GM12875 (cell line): Measurements from ENCODE around the gene NUP107.

Experiments
- H3K4me3 ChIP-seq: one replicate; pipeline ENCODE4 v1.5.1; 2011; ENCODE audit warnings: low read depth, low read length, control low read depth
- TF ChIP-seq, protein P1 (sequence below): IDR thresholded peaks from 2 replicates; pipeline ENCODE4 v1.5.1; 2011; ENCODE audit warnings: low read depth, mild to moderate bottlenecking, control low read depth, inconsistent platforms, low read length, moderate library complexity, borderline replicate concordance; ENCODE audit not compliant: insufficient read depth

The NUP107 gene

DNA sequence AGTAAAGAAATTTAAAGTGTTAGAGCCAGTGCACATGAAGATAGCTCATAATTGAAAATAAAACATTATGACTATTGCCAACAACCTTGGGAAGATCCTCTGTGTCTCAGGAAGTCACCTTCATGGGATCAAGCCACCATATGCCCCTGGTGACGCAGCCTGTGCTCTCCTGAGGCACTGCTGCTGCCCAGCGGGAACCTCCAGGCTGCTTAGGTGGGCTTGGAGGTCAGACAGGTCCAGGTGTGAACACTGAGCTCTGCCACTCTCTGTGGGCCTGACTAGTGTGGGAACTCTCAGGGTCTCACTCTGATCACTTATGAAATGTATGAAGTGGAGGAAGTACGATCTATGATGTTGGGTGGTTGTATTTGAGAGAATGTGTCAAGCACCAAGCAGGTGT is 75.9 kb downstream of the NUP107 start:
- no peak overlapping the region for H3K4me3 ChIP-seq
- TF ChIP-seq, protein P1, sequence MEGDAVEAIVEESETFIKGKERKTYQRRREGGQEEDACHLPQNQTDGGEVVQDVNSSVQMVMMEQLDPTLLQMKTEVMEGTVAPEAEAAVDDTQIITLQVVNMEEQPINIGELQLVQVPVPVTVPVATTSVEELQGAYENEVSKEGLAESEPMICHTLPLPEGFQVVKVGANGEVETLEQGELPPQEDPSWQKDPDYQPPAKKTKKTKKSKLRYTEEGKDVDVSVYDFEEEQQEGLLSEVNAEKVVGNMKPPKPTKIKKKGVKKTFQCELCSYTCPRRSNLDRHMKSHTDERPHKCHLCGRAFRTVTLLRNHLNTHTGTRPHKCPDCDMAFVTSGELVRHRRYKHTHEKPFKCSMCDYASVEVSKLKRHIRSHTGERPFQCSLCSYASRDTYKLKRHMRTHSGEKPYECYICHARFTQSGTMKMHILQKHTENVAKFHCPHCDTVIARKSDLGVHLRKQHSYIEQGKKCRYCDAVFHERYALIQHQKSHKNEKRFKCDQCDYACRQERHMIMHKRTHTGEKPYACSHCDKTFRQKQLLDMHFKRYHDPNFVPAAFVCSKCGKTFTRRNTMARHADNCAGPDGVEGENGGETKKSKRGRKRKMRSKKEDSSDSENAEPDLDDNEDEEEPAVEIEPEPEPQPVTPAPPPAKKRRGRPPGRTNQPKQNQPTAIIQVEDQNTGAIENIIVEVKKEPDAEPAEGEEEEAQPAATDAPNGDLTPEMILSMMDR = no peak

DNA sequence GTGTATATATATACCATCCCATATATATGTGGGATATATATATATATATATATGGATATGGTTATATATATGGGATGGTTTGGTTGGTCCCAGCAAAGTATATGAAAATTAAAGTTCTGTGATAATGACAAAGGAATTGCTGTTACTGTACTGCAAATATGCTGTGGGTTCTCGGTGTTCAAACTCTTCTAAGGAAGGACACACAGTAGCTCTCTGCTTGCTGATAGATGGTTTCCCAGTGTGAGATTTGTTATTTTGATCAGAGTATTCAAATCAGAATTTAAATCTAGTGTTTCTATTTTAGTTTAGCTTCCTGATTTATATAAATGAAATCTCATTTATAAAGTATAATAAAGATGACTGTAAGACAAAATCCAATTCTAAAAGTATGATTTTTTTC is 78.9 kb downstream of the NUP107 start:
- H3K4me3 ChIP-seq = no peak overlapping the region
- TF ChIP-seq, protein P1 = no peak

DNA sequence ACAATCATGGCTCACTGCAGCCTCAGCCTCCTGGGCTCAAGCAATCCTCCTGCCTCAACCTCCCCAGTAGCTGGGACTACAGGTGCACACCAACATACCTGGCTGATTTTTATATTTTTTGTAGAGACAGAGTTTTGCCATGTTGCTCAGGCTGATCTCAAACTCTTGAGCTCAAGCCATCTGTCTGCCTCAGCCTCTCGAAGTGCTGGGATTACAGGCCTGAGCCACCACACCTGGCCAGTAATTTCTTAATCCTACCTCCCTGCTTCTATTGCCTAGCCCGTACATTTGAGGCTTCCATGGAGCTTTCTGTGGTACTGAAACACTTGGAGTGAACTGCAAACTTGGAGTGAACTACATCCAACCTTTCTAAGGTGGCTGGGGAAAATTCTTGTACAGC is 79.9 kb downstream of the NUP107 start:
- TF ChIP-seq, protein P1 = no peak
- H3K4me3 ChIP-seq = no peak overlapping the region

DNA sequence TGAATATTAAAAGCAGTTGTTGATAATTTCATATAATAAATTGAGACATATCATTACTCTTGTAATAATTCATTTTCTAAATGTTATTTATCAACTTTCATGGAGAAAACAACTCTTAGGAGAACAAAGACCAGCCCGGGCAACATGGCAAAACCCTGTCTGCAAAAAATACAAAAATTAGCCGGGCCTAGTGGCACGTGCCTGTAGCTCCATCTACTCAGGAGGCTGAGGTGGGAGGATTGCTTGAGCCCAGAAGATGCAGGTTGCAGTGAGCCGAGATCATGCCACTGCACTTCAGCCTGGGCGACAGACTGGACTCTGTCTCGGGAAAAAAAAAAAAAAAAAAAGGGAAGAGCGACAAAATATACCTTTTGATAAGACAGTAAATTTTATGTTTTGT is 80.4 kb downstream of the NUP107 start:
- no peak overlapping the region for H3K4me3 ChIP-seq
- TF ChIP-seq, protein P1 = no peak

DNA sequence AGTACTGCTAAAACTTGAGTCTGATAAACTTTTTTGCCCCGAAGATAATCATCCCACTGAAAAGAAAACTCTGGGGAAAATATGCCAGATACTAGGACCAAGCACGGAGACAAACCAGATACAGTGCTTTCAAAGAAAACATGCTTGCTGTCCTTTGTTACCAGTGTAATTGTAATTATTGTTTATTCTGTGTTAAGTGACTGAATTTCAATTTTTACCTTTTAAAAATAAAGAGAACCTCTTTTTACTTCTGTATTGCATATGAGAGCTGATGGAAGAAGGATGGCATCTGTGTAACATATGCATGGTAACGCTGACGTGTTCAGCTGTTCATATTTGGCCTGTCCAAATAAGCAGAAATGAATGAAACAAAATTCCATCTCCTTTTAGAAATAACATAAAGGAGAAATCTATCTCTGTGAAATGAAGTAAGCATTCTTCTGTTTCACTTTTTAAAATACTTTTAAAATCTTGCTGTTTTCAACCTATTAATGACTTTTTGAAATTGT is 81.7 kb downstream of the NUP107 start:
- H3K4me3 ChIP-seq = no peak overlapping the region
- TF ChIP-seq, protein P1 = no peak

DNA sequence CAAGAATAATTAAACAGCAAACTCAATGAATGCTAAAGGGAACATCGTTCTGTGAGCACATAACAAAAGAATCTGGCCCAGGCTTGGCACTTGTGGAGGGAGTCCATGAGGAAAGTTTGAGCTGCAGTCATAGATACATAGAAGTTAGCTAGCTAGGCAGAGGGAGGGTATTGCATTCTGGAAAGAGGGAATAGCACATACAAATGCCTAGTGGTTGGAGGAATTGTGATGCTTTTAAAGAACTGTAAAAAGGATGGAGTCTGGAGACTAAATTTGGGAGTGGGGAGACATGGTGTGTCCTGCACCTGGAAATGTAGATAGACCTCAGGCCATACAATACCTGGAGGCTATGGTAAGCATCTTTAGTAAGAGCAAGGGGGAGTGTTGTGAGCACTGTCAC is 83.2 kb downstream of the NUP107 start:
- TF ChIP-seq, protein P1 = no peak
- no peak overlapping the region for H3K4me3 ChIP-seq

DNA sequence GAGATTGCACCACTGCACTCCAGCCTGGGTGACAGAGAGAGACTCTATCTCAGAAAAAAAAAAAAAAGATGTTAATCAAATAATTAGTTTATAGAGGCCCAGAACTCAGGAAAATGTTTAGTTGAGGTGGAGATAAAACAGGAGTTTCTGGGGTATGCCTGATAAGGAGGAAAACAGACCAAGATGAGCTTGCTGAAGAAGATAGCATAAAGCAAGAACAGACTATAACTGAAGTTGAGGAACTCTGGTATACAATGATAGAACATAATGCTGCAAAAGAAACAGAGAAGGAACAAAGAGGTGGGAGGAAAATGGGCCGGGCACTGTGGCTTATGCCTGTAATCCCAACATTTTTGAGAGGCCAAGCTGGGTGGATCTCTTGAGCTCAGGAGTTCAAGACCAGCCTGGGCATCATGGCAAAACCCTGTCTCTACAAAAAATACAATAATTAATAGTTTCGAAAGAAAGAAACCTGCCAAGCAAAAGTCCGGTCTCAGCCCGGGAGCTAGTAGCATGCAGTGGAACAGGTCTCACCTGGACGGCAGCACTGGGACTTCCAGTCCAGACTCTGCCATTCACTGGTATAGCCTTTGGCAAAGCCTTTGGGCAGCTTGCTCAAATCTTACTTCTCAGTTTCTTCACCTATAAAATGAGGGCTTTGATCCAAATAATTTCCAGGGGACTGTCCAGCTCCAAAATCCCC is 84.6 kb downstream of the NUP107 start:
- no peak overlapping the region for H3K4me3 ChIP-seq
- TF ChIP-seq, protein P1 = no peak
